Peyer's patch (tissue), 4 donors: ENCODE data around the gene EMILIN3. TPM values are rescaled to one million over a fixed set of nuclear protein-coding genes. Genes with fewer than 3 reads are reported as not detected.

Experiments
- DNase-seq, 3 donors: peaks; one replicate each; pipeline ENCODE4 v3.0.0-alpha.2; 2017 to 2019
- H3K27ac ChIP-seq, 4 donors: fragments of 200-600 bp; sonication (generic); one replicate each; pipeline ENCODE4 v1.5.1; 2016 to 2019
- H3K27me3 ChIP-seq, 2 donors: fragments of 200-600 bp; sonication (generic); one replicate each; pipeline ENCODE4 v1.5.1; 2019
- H3K36me3 ChIP-seq, 3 donors: fragments of 200-600 bp; sonication (generic); one replicate each; pipeline ENCODE4 v1.5.1; 2016 to 2019
- H3K4me1 ChIP-seq, 4 donors: fragments of 200-600 bp; sonication (generic); one replicate each; pipeline ENCODE4 v1.5.1; 2016 to 2019
- H3K4me3 ChIP-seq, 4 donors: fragments of 200-600 bp; sonication (generic); 1 replicate in 3 of 4; 2 replicates in 1 of 4; pipeline ENCODE4 v1.5.1; 2016 to 2019; ENCODE audit warnings: mild to moderate bottlenecking in 1 of 4
- H3K9me3 ChIP-seq, 4 donors: fragments of 200-600 bp; sonication (generic); one replicate each; pipeline ENCODE4 v1.5.1; 2016 to 2019; ENCODE audit warnings: mild to moderate bottlenecking in 1 of 4
- CTCF ChIP-seq, 6 experiments: fragments of 450-650 bp in 4 of 6; fragments of 200-600 bp in 2 of 6; sonication (generic) in 1 of 6; IDR thresholded peaks; one replicate each; pipeline ENCODE4 v1.5.1; 2017 to 2019; ENCODE audit warnings: antibody characterized with exemption in 6 of 6, mild to moderate bottlenecking in 3 of 6, moderate library complexity in 1 of 6
- POLR2A ChIP-seq, 2 donors: fragments of 450-650 bp; IDR thresholded peaks; one replicate each; pipeline ENCODE4 v1.5.1; 2017; ENCODE audit warnings: antibody characterized with exemption in 2 of 2, mild to moderate bottlenecking in 2 of 2, moderate library complexity in 2 of 2
- total RNA-seq, 4 donors: library from RNA; depleted of rRNA; stranded (reverse); fragments of >200 nt; gene quantifications; one replicate each; pipeline ENCODE4 v1.1.0, GENCODE V29; 2016

EMILIN3 gene
- total RNA-seq, 4 donors from 2014 or later, result 0.66 TPM; not detected in 3

- Histone ChIP-seq H3K9me3 (no peaks in the 10 kb centered on the region), H3K27me3 (no peaks in the 10 kb centered on the region), H3K36me3 (no peaks in the 10 kb centered on the region), H3K4me1 (peaks cover 0 to 4% (median 1%) of the 10 kb centered on the region in 4 donors), H3K27ac (peak overlapping the region in 3 of 4 donors; percentile 17 to 81 (median 63)), H3K4me3 (no peak overlapping the region)
- no peak for DNase-seq
- no peak for TF ChIP-seq CTCF (IDR thresholded peaks at IDR 0.05)
- TF ChIP-seq POLR2A (IDR thresholded peaks at IDR 0.05), result no peak
Measured at GRCh38 chr20:41334443-41335421, 31.9 kb downstream of the EMILIN3 start.

- Histone ChIP-seq H3K4me3 (no peak overlapping the region), H3K27ac (peak overlapping the region in 3 of 4 donors; percentile 17 to 81 (median 63)), H3K9me3 (no peaks in the 10 kb centered on the region), H3K4me1 (peaks cover 0 to 3% (median 0%) of the 10 kb centered on the region in 4 donors), H3K27me3 (no peaks in the 10 kb centered on the region), H3K36me3 (no peaks in the 10 kb centered on the region)
- no peak for TF ChIP-seq CTCF (IDR thresholded peaks at IDR 0.05)
- TF ChIP-seq POLR2A (IDR thresholded peaks at IDR 0.05), result no peak
- DNase-seq, result no peak
Measured at GRCh38 chr20:41334036-41334435, 32.6 kb downstream of the EMILIN3 start.

- no peak overlapping the region for H3K4me3 ChIP-seq
- H3K27me3 ChIP-seq, result no peaks in the 10 kb centered on the region
- no peaks in the 10 kb centered on the region for H3K9me3 ChIP-seq
- DNase-seq, result peak in 1 of 3 donors; percentile 24
- no peak overlapping the region for H3K27ac ChIP-seq
- H3K36me3 ChIP-seq, result no peaks in the 10 kb centered on the region
- peaks cover 0 to 3% (median 0%) of the 10 kb centered on the region in 4 donors for H3K4me1 ChIP-seq
- TF ChIP-seq CTCF (IDR thresholded peaks at IDR 0.05) (no peak), POLR2A (IDR thresholded peaks at IDR 0.05) (no peak)
Measured at GRCh38 chr20:41331731-41332130, 34.9 kb downstream of the EMILIN3 start.

- no peaks in the 10 kb centered on the region for H3K27me3 ChIP-seq
Measured at GRCh38 chr20:41330941-41331340, 35.7 kb downstream of the EMILIN3 start.

GRCh38 chr20:41330343-41330720, 36.3 kb downstream of the EMILIN3 start:
- DNase-seq, result peak in 1 of 3 donors; percentile 41
- no peak overlapping the region for H3K4me3 ChIP-seq
- TF ChIP-seq POLR2A (IDR thresholded peaks at IDR 0.05), result no peak
- no peak for TF ChIP-seq CTCF (IDR thresholded peaks at IDR 0.05)
- H3K27ac ChIP-seq, result peak overlapping the region in 1 of 4 donors; percentile 57
- H3K27me3 ChIP-seq, result no peaks in the 10 kb centered on the region
- H3K36me3 ChIP-seq, result no peaks in the 10 kb centered on the region
- peaks cover 0 to 3% (median 0%) of the 10 kb centered on the region in 4 donors for H3K4me1 ChIP-seq
- no peaks in the 10 kb centered on the region for H3K9me3 ChIP-seq

More at GRCh38 chr20:41330941-41331340, 35.7 kb downstream of the EMILIN3 start:
- peaks cover 0 to 3% (median 0%) of the 10 kb centered on the region in 4 donors for H3K4me1 ChIP-seq
- no peaks in the 10 kb centered on the region for H3K9me3 ChIP-seq
- peak in 1 of 3 donors; percentile 34 for DNase-seq
- TF ChIP-seq POLR2A (IDR thresholded peaks at IDR 0.05) (no peak), CTCF (IDR thresholded peaks at IDR 0.05) (no peak)
- no peak overlapping the region for H3K4me3 ChIP-seq
- no peak overlapping the region for H3K27ac ChIP-seq
- H3K36me3 ChIP-seq, result no peaks in the 10 kb centered on the region
